D721Med (cell line): ENCODE results near the gene RAD23B.

ENCODE experiments used
- DNase-seq: peaks from one replicate; pipeline ENCODE4 v3.0.0; 2011; ENCODE audit warnings: low spot score; ENCODE audit not compliant: insufficient read length
- FAIRE-seq: peaks from 2 replicates; lab custom pipeline; 2011; peaks lifted over from hg19 to GRCh38; lab: Jason Lieb, UNC
- TF ChIP-seq, protein P1 (sequence below): IDR thresholded peaks from 2 replicates; pipeline ENCODE4 v1.5.1; 2012; ENCODE audit warnings: mild to moderate bottlenecking, control low read depth; ENCODE audit not compliant: insufficient read depth; ENCODE audit errors: missing control alignments

The RAD23B gene

DNA sequence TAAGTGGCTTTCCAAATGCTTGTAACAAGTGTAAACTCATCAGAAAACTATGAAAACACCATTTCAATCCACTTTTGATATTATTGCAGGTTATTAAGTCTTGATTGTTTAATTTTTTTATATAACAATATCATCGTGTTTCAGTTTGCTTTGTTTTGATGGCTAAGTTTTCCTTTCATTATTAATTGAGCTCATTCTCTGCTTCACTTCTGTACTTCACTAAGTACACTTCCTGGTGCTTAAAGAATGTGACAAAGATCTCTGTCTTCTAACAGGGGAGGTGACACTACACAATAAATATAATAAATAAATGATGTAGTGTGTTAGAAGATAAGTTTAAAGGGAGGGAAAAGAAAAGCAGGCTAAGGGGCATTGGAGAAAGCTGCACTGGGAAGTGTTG, 13.0 kb upstream of the RAD23B start:
- DNase-seq = no peak
- TF ChIP-seq, protein P1, sequence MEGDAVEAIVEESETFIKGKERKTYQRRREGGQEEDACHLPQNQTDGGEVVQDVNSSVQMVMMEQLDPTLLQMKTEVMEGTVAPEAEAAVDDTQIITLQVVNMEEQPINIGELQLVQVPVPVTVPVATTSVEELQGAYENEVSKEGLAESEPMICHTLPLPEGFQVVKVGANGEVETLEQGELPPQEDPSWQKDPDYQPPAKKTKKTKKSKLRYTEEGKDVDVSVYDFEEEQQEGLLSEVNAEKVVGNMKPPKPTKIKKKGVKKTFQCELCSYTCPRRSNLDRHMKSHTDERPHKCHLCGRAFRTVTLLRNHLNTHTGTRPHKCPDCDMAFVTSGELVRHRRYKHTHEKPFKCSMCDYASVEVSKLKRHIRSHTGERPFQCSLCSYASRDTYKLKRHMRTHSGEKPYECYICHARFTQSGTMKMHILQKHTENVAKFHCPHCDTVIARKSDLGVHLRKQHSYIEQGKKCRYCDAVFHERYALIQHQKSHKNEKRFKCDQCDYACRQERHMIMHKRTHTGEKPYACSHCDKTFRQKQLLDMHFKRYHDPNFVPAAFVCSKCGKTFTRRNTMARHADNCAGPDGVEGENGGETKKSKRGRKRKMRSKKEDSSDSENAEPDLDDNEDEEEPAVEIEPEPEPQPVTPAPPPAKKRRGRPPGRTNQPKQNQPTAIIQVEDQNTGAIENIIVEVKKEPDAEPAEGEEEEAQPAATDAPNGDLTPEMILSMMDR = no peak
- FAIRE-seq = no peak

DNA sequence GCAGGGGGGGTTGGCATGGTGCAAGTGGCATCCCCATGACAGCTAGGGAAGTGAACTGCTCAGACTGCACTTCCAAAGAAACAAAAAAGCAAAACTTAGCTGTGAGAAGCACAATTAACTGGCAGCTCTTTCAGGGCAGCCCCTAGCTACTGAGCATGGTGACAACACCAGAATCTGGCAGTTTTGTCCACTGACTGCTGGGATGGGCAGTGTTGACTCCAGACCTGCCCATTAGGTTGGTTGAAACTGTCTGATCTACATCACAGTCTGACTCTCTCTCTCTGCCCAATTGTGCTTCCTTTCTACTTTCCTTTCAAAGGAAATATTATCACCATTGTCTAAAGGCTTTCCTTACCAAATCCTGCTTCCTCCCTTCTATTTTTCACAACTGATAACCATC, 12.5 kb upstream of the RAD23B start:
- DNase-seq (no peak), FAIRE-seq (no peak)
- TF ChIP-seq, protein P1 = no peak

DNA sequence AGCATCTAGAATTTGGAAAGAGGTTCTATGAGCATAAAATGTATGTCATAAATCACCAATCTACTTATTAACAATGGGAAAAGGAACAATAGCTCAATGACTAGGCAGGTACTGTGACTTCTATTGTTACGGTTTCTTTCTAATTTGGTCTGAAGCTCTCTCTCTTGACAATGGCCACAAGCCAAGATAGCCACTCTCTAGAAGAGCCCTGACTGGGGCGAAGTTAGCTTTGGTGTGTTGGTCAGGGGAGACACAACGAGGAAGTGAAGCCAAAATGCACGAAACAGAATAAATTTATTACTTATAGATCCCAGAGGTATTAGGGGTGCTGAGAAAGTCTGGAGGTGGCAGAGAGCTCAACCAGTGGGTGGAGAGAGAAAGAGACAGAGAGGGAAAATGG, 9.4 kb upstream of the RAD23B start:
- DNase-seq (no peak), FAIRE-seq (no peak)
- TF ChIP-seq, protein P1 = no peak

DNA sequence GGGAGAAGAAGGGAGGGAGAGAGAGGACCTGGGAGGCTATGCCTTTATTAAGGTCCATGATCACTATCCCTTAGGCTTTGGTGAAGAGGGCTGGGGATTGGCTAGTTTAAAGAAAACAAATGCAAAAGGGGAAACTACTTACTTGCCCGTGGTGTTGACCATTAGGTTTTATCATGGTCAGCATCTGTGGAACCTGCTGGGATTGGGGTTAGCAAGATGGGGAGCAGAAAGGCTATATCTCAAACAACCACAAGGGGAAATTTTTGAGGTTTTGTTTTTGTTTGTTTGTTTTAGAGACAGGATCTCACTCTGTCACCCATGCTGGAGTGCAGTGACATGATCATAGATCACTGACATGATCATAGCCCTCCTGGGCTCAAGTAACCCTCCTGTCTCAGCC, 9.0 kb upstream of the RAD23B start:
- no peak for DNase-seq
- TF ChIP-seq, protein P1 = no peak
- no peak for FAIRE-seq

DNA sequence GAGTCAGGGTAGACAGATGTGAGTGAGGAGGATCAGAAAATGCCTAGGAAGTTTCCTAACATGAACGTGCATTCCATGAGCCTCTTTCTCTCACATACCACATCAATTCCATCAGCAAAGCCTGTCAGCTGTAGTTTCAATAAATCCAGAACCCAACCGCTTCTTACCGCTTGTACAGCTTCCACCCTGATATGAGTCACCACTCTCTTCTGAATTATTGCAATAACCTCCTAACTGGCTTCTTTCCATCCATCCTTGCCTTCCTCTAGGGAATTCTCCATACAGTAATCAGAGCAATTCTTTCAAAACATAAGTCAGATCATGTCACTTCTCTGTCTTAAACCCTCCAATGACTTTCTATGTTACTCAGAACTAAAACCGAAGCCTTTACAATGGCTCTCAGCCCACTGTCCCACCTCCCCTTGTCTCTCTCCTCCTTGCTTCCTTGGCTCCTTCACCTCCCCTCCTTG, 8.1 kb upstream of the RAD23B start:
- FAIRE-seq = no peak
- no peak for DNase-seq
- TF ChIP-seq, protein P1 = no peak

DNA sequence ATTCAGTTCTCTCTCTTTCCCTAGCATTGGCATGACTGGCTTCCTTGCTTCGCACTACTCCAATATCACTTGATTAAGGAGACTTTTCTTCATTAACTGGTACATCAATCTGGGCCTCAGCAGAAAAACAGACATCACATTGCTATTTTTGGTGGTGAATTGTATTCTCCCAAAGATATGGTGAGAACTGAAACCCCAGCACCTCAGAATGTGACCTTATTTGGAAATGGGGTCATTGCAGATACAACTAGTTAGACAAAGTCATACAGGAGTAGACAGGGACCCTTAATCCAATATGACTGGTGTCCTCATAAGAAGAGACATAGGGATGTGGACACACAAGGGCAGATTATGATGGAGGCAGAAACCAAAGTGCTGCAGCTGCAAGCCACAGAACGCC, 7.5 kb upstream of the RAD23B start:
- no peak for FAIRE-seq
- DNase-seq = no peak
- TF ChIP-seq, protein P1 = no peak

DNA sequence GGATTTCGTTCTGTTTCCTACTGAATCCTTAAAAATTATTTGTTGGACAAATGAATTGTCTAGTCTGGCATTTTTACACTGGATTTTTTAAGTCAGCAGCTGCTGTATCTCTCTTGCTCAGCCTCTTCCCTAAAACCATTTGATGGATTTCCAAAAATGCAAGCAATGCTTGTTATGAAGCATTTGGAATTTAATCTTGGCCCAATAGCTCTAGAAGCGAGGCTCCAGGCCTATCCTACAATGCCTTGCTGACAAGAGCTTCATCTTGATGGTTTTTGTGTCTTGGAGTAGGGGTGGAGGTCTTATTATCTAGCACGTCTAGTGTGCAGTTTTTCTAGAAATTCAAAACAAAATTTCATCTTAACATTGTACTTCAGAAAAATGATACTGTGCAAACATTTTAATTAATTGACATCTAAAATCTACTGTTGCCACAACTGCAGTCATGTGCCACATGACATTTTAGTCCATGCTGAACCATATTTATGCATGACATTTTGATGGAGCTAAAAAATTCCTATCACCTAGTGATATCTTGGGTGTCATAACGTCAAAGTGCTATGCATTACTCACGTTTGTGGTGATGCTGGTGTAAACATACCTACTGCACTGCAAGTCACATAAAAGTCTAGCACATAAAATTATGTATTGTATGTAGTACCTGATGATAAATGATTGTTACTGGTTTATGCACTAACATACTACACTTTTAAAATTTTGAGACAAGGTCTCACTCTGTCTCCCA, 5.9 kb upstream of the RAD23B start:
- TF ChIP-seq, protein P1 = no peak
- no peak for DNase-seq
- no peak for FAIRE-seq
